ENCODE results near the gene ZNF521.

Gene ZNF521

DNA sequence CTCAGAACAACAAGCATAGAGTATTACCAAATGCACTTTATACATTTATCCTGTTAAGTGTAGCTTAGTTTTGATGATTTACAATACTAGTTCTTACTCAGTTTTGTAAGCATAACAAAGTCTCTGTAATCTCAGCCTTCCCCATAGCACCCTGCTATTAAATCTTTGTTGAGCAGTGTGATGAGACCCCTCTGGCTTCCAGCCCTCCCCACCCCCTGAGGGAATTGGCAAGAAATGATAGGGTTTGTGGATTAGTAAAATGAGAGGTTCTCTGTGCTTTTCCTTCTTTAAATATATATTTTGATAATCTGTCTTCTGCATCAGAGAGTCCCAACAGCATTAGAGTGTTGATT, 37.2 kb downstream of the ZNF521 start:
- Histone ChIP-seq H2BK5ac (ENCODE audit: low read length) (no peak overlapping the region), H3K18ac (ENCODE audit: low read length) (no peak overlapping the region), H3K4ac (ENCODE audit: low read length) (no peak overlapping the region), H4K91ac (ENCODE audit: low read depth, low read length, poor library complexity) (no peak overlapping the region), H3K4me1 (ENCODE audit: control insufficient read depth in 2 of 2, insufficient read depth in 1 of 2, low read depth in 1 of 2, low read length in 2 of 2) (peaks cover 0 to 7% of the 10 kb centered on the region in 2 donors), H2AFZ (ENCODE audit: low read length) (no peak overlapping the region), H2BK12ac (ENCODE audit: low read length) (no peak overlapping the region), H3K27ac (replicated peaks; ENCODE audit: low read length) (no peak overlapping the region), H3K9ac (ENCODE audit: low read depth, low read length, poor library complexity) (no peak overlapping the region), H3K9me3 (replicated peaks in 1 of 2; ENCODE audit: control insufficient read depth in 2 of 2, insufficient read depth in 1 of 2, low read depth in 1 of 2, low read length in 2 of 2) (peaks cover 0 to 12% of the 10 kb centered on the region in 2 donors), H2BK120ac (ENCODE audit: low read depth, low read length) (no peak overlapping the region), H3K79me1 (ENCODE audit: low read depth, low read length) (no peaks in the 10 kb centered on the region), H3K4me3 (ENCODE audit: low read length in 2 of 2) (no peak overlapping the region), H3K27me3 (ENCODE audit: control insufficient read depth in 3 of 3, insufficient read depth in 3 of 3, low read depth in 1 of 3, low read length in 3 of 3) (no peaks in the 10 kb centered on the region), H2BK15ac (ENCODE audit: low read length) (no peak overlapping the region), H4K8ac (ENCODE audit: low read depth, low read length) (no peak overlapping the region), H3K14ac (ENCODE audit: low read length) (no peak overlapping the region), H2AK5ac (ENCODE audit: low read depth, low read length) (no peak overlapping the region), H3K36me3 (replicated peaks in 1 of 2; ENCODE audit: control insufficient read depth in 2 of 2, insufficient read depth in 2 of 2, low read length in 2 of 2) (peaks cover 2 to 84% of the 10 kb centered on the region in 2 donors), H3K4me2 (ENCODE audit: insufficient read depth, low read length, poor library complexity, severe bottlenecking) (no peak overlapping the region), H3K23ac (ENCODE audit: low read depth, low read length, poor library complexity) (no peak overlapping the region)
- DNase-seq (ENCODE audit: low spot score) = no peak

DNA sequence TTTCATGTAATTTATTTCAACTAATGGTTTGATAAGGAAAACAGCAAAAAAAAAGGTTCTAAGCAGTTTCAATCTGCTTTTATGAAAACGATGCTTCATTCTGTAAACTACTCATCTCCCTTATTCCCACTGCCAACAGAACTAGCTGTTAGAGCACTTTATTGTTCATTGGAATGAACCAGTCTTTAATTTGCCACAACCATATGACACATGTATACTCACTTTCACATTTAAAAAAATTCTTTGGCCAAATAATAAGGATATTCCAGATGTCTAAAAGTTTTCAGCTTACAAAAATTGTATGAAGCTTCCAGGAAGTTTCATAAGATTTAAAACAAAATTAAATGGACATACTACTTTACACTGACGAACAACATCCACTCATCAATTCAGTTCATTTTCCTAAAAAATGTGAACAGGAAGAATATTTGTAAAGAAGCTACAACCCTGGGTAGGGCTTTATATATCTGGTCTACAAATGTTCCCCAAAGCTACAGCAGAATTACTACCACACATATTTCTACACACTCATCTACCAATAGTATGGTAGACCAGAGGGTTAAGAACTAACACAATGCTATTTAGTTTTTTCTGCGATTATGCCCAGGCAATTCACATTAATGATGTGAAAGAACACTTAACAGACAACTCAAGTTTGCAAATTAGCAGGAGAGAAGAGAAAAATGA, 37.7 kb downstream of the ZNF521 start:
- H3K4ac ChIP-seq (ENCODE audit: low read length) = no peak overlapping the region
- no peak for DNase-seq (ENCODE audit: low spot score)
- H2BK5ac ChIP-seq (ENCODE audit: low read length) = no peak overlapping the region
- no peak overlapping the region for H2AK5ac ChIP-seq (ENCODE audit: low read depth, low read length)
- peaks cover 0 to 81% of the 10 kb centered on the region in 2 donors for H3K36me3 ChIP-seq (replicated peaks in 1 of 2; ENCODE audit: control insufficient read depth in 2 of 2, insufficient read depth in 2 of 2, low read length in 2 of 2)
- no peaks in the 10 kb centered on the region for H3K79me1 ChIP-seq (ENCODE audit: low read depth, low read length)
- no peak overlapping the region for H2BK12ac ChIP-seq (ENCODE audit: low read length)
- WGBS, 2 donors (ENCODE audit: extremely low coverage in 2 of 2, insufficient read length in 2 of 2, insufficient replicate concordance in 1 of 2) = no CpG with 5 or more reads among the region's 3 CpGs
- no peak overlapping the region for H3K4me2 ChIP-seq (ENCODE audit: insufficient read depth, low read length, poor library complexity, severe bottlenecking)
- no peak overlapping the region for H2BK15ac ChIP-seq (ENCODE audit: low read length)
- no peaks in the 10 kb centered on the region for H3K27me3 ChIP-seq (ENCODE audit: control insufficient read depth in 3 of 3, insufficient read depth in 3 of 3, low read depth in 1 of 3, low read length in 3 of 3)
- no peak overlapping the region for H2BK120ac ChIP-seq (ENCODE audit: low read depth, low read length)
- no peak overlapping the region for H4K8ac ChIP-seq (ENCODE audit: low read depth, low read length)
- H3K9me3 ChIP-seq (replicated peaks in 1 of 2; ENCODE audit: control insufficient read depth in 2 of 2, insufficient read depth in 1 of 2, low read depth in 1 of 2, low read length in 2 of 2) = peaks cover 0 to 12% of the 10 kb centered on the region in 2 donors
- H3K23ac ChIP-seq (ENCODE audit: low read depth, low read length, poor library complexity) = no peak overlapping the region
- no peak overlapping the region for H3K9ac ChIP-seq (ENCODE audit: low read depth, low read length, poor library complexity)
- H3K27ac ChIP-seq (replicated peaks; ENCODE audit: low read length) = no peak overlapping the region
- no peak overlapping the region for H3K18ac ChIP-seq (ENCODE audit: low read length)
- no peak overlapping the region for H3K4me3 ChIP-seq (ENCODE audit: low read length in 2 of 2)
- H3K4me1 ChIP-seq (ENCODE audit: control insufficient read depth in 2 of 2, insufficient read depth in 1 of 2, low read depth in 1 of 2, low read length in 2 of 2) = peaks cover 0 to 7% of the 10 kb centered on the region in 2 donors
- H4K91ac ChIP-seq (ENCODE audit: low read depth, low read length, poor library complexity) = no peak overlapping the region
- H2AFZ ChIP-seq (ENCODE audit: low read length) = no peak overlapping the region
- H3K14ac ChIP-seq (ENCODE audit: low read length) = no peak overlapping the region

DNA sequence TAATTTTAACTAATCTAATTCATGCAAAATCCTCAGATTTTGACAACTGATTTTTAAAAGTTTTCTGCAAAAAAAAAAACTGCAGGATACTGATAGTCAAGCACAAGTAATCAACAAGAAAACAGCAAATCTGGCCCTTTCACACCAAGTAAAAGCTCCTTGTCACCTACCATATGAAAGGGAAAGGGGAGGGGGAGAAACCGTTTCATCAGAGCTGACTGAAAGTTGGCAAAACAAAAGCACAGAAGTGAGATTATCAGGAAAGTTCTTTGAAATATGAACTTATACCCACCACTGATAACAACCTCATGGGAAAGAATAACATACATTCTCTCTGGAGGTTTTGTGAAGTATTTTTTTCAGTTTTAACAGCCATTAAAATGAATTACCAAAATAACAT, 38.7 kb downstream of the ZNF521 start:
- H3K4me3 ChIP-seq (ENCODE audit: low read length in 2 of 2) = no peak overlapping the region
- H3K27ac ChIP-seq (replicated peaks; ENCODE audit: low read length) = no peak overlapping the region
- H3K18ac ChIP-seq (ENCODE audit: low read length) = no peak overlapping the region
- H2BK5ac ChIP-seq (ENCODE audit: low read length) = no peak overlapping the region
- no peak for DNase-seq (ENCODE audit: low spot score)
- no peak overlapping the region for H2BK120ac ChIP-seq (ENCODE audit: low read depth, low read length)
- H3K36me3 ChIP-seq (replicated peaks in 1 of 2; ENCODE audit: control insufficient read depth in 2 of 2, insufficient read depth in 2 of 2, low read length in 2 of 2) = peaks cover 2 to 81% of the 10 kb centered on the region in 2 donors
- no peak overlapping the region for H3K4ac ChIP-seq (ENCODE audit: low read length)
- H3K9me3 ChIP-seq (replicated peaks in 1 of 2; ENCODE audit: control insufficient read depth in 2 of 2, insufficient read depth in 1 of 2, low read depth in 1 of 2, low read length in 2 of 2) = peaks cover 0 to 5% of the 10 kb centered on the region in 2 donors
- H3K4me2 ChIP-seq (ENCODE audit: insufficient read depth, low read length, poor library complexity, severe bottlenecking) = no peak overlapping the region
- no peak overlapping the region for H3K9ac ChIP-seq (ENCODE audit: low read depth, low read length, poor library complexity)
- H4K8ac ChIP-seq (ENCODE audit: low read depth, low read length) = no peak overlapping the region
- no peak overlapping the region for H3K14ac ChIP-seq (ENCODE audit: low read length)
- H3K4me1 ChIP-seq (ENCODE audit: control insufficient read depth in 2 of 2, insufficient read depth in 1 of 2, low read depth in 1 of 2, low read length in 2 of 2) = peaks cover 0 to 9% of the 10 kb centered on the region in 2 donors
- H3K23ac ChIP-seq (ENCODE audit: low read depth, low read length, poor library complexity) = no peak overlapping the region
- no peak overlapping the region for H4K91ac ChIP-seq (ENCODE audit: low read depth, low read length, poor library complexity)
- H2BK15ac ChIP-seq (ENCODE audit: low read length) = no peak overlapping the region
- no peak overlapping the region for H2AK5ac ChIP-seq (ENCODE audit: low read depth, low read length)
- WGBS, 2 donors (ENCODE audit: extremely low coverage in 2 of 2, insufficient read length in 2 of 2, insufficient replicate concordance in 1 of 2) = no CpG with 5 or more reads among the region's 1 CpG
- H2BK12ac ChIP-seq (ENCODE audit: low read length) = no peak overlapping the region
- no peaks in the 10 kb centered on the region for H3K27me3 ChIP-seq (ENCODE audit: control insufficient read depth in 3 of 3, insufficient read depth in 3 of 3, low read depth in 1 of 3, low read length in 3 of 3)
- H3K79me1 ChIP-seq (ENCODE audit: low read depth, low read length) = no peaks in the 10 kb centered on the region
- no peak overlapping the region for H2AFZ ChIP-seq (ENCODE audit: low read length)

DNA sequence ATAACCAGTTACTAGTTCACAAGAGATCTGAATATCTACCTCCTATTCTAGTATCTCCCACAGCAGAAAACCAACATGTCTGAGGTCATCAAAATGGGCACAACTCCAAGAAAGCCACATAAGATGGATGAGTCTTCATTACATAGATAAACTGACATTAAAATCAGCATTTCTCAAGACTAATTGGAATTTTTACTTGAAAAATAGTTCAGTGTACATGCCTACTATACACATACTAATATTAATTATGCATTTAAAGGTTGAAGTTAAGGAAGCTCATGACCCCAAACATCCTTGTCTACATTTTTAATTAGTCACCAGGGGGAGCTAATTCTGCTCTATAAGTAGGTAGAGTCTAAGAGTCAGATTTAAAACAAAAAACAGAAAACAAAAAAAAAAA, 41.9 kb downstream of the ZNF521 start:
- H3K36me3 ChIP-seq (replicated peaks in 1 of 2; ENCODE audit: control insufficient read depth in 2 of 2, insufficient read depth in 2 of 2, low read length in 2 of 2) = peaks cover 4 to 75% of the 10 kb centered on the region in 2 donors
- H2BK15ac ChIP-seq (ENCODE audit: low read length) = no peak overlapping the region
- H3K27ac ChIP-seq (replicated peaks; ENCODE audit: low read length) = no peak overlapping the region
- no peak overlapping the region for H3K4me2 ChIP-seq (ENCODE audit: insufficient read depth, low read length, poor library complexity, severe bottlenecking)
- no peak overlapping the region for H3K18ac ChIP-seq (ENCODE audit: low read length)
- no peak overlapping the region for H3K4me3 ChIP-seq (ENCODE audit: low read length in 2 of 2)
- no peak overlapping the region for H4K91ac ChIP-seq (ENCODE audit: low read depth, low read length, poor library complexity)
- H3K4me1 ChIP-seq (ENCODE audit: control insufficient read depth in 2 of 2, insufficient read depth in 1 of 2, low read depth in 1 of 2, low read length in 2 of 2) = peaks cover 0 to 9% of the 10 kb centered on the region in 2 donors
- DNase-seq (ENCODE audit: low spot score) = no peak
- no peak overlapping the region for H2BK5ac ChIP-seq (ENCODE audit: low read length)
- H3K14ac ChIP-seq (ENCODE audit: low read length) = no peak overlapping the region
- H4K8ac ChIP-seq (ENCODE audit: low read depth, low read length) = no peak overlapping the region
- H2BK120ac ChIP-seq (ENCODE audit: low read depth, low read length) = no peak overlapping the region
- no peaks in the 10 kb centered on the region for H3K27me3 ChIP-seq (ENCODE audit: control insufficient read depth in 3 of 3, insufficient read depth in 3 of 3, low read depth in 1 of 3, low read length in 3 of 3)
- no peak overlapping the region for H3K23ac ChIP-seq (ENCODE audit: low read depth, low read length, poor library complexity)
- peaks cover 2% of the 10 kb centered on the region for H3K79me1 ChIP-seq (ENCODE audit: low read depth, low read length)
- H3K4ac ChIP-seq (ENCODE audit: low read length) = no peak overlapping the region
- no peak overlapping the region for H2BK12ac ChIP-seq (ENCODE audit: low read length)
- no peak overlapping the region for H3K9ac ChIP-seq (ENCODE audit: low read depth, low read length, poor library complexity)
- H2AFZ ChIP-seq (ENCODE audit: low read length) = no peak overlapping the region
- H3K9me3 ChIP-seq (replicated peaks in 1 of 2; ENCODE audit: control insufficient read depth in 2 of 2, insufficient read depth in 1 of 2, low read depth in 1 of 2, low read length in 2 of 2) = no peaks in the 10 kb centered on the region
- no peak overlapping the region for H2AK5ac ChIP-seq (ENCODE audit: low read depth, low read length)
